OCI-M2 (cell line): ENCODE data around the gene TLR8.
"Not testable (repeated sequence)": the region's sequence is repeated elsewhere in the genome, so short reads cannot be mapped to it uniquely, and the experiment has no call there.

Experiments
- DNase-seq: peaks from one replicate; lab custom pipeline; 2025; ENCODE audit not compliant: unreplicated experiment; lab: John Stamatoyannopoulos, UW

The TLR8 gene

DNA sequence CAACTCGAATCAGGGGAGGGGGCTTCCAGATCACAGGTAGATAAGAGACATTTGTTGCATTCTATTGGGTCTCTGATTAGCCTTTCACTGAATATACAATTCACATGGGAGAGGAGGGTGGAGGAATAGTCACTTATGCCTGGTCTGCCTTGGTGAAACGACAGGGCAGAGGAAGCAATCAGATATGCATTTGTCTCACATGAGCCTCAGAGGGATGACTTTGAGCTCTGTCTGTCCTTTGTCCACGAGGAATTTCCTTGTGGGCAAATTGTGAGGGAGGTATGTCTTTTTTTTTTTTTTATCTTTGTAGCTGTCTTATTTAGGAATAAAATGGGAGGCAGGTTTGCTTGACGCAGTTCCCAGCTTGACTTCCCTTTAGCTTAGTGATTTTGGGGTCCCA, 40.0 kb downstream of the TLR8 start:
- no peak for DNase-seq

DNA sequence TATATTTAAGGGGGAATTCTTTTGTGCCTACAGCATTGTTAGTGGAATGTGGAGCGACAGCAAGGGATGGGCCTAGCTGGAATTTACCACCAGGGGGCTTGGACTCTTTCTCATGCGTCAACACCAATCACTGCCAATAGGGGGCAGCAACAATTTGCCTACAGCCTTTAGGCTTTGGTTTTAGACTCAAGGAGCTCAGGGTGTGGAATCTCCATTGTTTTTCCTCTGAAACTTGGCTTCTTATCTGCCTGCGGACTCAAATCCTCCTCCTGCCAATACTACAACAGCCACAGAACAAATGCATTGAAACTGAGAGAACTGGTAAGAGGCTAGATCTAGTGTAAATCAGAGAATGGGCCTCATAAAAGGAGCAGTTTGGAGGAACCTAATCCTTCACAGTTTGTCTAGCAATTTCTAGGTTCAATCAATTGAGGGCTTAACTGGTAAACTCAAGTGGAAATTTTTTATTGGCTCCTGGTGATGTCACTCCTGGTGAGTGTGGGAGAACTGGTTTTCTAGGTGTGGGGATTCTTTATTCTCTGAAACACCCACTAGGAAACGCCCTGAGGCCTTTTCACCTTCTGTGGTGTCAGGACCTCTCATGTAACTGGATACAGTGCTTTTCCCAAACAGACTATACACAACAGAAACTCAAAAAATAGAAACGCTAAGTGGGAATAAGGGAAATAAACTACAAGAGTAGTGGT, 40.6 kb downstream of the TLR8 start:
- peak; percentile 82 for DNase-seq

GRCh38 chrX:12947545-12948235, 41.3 kb downstream of the TLR8 start:
- no peak for DNase-seq

- no peak for DNase-seq
These were observed 42.1 kb downstream of the TLR8 start for GRCh38 chrX:12948495-12948894.

DNA sequence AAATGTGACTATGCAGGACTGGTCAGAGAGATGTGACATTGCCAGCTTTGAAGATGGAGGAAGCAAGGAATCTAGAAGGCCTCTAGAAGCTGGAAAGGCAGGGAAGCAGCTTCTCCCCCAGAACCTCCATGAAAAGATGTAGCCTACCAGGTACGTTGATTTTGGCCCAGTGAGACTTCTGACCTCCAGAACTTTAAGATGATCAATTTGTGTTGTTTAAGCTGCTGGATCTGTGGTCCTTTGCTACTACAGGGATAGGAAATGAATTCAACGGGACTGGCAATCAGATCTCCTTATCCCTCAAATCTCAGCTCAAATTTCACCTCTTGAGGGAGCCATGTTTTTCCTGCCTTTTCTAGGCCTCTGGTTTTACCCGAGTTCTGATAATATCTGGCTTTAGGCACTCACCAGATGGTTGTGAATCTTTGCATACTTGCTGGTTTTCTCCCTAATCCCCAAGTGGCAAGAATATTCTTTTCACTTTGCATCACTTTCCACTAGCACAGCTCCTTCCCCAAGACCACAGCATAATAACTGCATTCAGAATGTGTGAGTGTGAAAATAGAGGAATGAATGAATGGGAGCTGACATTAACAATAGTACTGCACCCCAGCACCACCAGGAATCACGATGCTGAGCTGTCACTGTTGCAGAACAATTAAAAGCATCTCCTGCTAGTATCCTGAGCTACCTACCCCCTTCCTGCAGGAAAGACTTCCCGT, 42.9 kb downstream of the TLR8 start:
- DNase-seq: no peak

DNA sequence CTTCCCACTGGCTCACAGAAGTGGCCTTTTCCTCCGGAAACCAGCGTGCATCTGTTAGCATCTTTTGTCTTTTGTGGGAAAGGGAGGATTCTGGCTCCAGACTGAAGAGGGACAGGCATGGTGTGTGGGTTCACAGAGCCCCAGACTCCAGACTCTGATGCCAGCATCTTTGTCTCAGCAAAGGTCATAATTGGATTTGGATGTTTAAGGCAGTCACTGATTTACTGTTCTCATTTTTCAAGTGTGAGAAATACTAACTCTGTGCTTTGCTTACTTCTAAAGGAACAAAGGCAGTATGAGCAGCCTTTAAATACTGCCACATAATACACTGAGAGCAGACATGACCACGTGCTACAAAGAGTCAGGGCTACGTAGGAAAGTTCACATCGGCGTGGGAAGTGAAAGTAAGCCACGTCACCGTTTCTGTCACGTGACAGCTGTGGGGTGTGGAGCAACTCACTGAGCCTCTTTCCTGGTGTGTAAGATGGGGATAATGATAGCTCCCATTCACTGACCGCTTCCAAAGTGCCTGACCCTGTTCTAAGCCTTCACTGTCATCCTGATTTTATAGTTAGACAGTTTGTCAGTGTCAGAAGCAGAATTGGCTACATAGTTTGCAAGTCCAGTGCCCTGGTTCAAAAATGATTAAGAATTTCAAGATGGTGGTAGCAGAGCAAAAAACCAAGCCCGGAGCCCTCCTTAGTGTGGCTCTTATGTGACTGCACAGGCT, 43.7 kb downstream of the TLR8 start:
- DNase-seq: no peak

- no peak for DNase-seq
These were observed 44.6 kb downstream of the TLR8 start for GRCh38 chrX:12950851-12951594.

- DNase-seq: no peak
These were observed 45.2 kb downstream of the TLR8 start for GRCh38 chrX:12951595-12951975.

DNA sequence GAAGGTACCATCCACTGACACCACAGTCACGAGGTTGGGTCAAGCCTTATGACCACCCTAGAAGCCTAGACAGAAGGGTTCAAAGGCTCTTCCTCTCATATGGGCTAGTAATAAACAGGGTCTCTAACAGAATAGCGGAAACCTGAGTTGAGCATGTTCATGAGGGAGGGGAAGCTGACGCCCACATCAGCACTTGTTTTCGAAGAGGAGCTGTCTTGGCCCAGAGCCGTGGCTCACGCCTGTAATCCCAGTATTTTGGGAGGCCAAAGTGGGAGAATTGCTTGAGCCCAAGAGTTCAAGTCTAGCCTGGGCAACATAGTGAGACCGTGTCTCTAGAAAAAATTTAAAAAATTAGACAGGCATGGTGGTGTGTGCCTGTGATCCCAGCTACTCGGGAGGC, 47.0 kb downstream of the TLR8 start:
- DNase-seq: no peak

DNA sequence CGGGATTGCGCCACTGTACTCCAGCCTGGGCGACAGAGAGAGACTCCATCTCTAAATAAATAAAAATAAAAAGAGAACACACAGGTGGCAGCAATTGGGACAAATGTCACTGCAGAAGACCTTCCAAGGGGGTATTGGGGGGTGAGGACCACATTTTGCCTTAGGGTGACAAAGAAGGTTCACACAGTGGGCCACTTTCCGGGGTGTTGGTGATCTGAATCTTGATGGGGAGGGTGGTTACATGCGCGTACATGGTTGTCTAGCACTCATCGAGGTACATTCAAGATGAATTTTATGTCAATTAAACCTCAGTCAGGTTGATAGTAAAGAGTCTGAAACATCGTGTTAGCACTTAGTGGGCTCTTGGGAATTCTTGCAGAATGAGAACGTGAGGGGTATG, 48.0 kb downstream of the TLR8 start:
- no peak for DNase-seq

- no peak for DNase-seq
These were observed 48.6 kb downstream of the TLR8 start for GRCh38 chrX:12954981-12955380.

DNA sequence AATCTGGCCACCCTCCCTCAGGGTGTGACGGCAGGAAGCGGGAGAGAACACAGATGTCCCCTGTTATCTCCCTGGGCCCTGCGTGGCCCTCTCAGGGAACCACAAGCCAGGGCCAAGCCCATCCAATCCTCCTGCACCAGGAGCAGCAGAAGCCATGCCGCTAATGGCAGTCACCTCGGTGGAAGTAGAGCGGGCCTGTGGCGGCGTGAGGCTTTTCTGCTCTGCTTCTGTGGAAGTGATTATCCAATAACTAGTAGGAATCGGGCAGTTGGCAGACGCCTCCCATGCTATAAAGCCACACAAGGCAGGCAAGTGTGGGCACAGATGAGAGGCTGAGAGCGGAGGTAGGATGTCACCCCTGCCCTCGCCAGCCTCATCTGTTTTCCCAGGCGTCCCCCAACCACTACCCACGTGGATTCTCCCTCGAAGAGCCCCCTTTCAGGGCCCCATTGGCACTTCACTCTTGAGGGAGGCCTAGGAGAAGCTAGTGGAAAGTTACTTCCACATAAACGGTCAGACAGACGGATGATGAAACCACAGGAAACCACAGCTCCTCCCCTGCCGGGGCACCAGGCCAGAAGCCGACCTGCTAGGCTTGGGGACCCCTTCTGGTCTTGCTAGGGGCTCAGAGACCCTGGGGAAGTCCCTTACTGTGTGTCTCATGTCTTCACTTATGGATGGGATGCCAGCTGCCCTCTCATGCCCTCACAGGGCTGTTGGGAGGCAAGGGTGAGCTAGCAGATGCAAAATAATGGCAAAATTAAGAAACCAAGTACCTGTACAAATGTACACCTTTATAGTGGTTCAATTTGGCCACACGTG, 49.7 kb downstream of the TLR8 start:
- peak; percentile 82 for DNase-seq

DNA sequence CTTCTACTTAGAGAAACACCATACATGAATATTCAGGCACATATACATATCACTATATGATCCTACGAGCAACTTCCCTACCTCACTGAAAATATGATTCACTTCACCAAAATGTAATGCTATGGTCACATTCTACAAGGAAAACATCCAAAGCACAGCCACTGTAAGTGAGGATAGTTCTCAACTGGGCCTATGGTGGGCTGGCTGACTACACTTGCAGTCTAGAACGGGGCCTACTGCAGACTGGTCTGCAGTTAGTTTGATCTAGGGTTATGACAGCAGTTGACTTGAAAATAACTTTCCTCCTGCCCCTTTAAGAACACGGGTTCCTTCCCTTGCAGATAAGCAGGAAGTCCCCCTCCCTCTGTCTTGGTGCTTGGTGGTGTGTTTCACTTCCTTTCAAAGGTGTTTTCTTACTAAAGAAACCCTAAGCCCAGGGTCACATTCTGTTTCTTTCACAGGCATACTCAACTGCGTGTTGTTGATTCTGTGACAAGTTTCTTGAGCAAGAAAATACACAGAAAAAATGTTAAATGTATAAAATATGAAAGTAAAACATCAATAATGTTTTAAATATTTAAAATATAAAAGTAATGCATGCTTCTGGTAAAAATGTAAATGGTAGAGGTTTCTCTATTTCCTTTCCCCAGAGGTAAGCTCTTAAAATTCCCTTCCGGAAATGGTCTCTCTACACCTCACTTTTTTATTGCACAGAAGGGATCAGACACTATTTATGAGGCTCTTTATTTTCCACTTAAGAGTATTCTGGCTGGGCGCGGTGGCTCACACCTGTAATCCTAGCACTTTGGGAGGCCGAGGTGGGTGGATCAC, 50.5 kb downstream of the TLR8 start:
- peak; percentile 50 for DNase-seq

- no peak for DNase-seq
These were observed 51.6 kb downstream of the TLR8 start for GRCh38 chrX:12958059-12958458.

- DNase-seq: no peak
These were observed 52.0 kb downstream of the TLR8 start for GRCh38 chrX:12958461-12958860.

DNA sequence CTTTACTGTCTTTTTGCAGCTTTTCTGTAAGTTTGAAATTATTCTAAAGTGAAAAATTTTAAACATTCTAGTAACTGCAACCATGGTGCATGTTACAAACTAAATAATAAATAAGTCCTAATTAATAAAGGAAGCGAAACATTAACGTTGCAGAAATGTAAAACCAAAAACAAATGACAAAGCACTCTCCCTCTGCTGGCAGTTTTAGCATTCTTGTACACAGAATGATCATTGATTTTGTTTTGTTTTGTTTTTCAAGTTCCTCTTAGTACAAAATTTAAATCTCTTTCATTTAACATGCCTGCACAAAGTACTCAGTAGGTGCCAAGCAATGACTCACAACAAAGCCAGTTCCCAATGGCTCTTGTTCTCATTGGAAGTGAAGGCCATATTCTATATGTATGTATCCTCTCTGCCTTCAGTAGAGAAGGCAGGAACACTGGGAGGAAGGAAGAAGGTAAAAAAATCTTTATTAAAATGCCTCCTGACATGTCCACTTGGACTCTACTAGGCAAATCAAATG, 54.8 kb downstream of the TLR8 start:
- no peak for DNase-seq

DNA sequence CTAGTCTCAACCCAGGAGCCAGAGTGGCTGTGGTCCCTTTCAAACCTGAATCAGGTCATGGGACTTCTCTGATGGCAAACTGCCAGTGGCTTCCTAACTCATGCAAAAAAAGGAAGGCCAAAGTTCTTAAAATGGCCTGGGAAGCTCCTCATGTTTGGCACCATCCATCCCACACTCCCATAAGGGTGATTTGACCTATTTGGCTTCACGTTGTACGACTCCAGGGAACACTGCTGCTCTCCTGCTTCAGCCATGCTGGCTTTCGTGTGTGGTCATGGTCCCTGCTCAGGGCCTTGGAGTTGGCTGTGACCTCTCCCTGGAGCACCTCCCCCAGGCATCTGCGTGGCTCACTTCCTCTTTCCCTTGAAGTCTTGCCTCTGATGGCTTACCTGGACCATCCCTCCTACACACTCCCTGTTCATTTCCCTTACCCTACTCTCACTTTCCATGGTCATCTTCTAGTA, 55.7 kb downstream of the TLR8 start:
- DNase-seq: no peak

DNA sequence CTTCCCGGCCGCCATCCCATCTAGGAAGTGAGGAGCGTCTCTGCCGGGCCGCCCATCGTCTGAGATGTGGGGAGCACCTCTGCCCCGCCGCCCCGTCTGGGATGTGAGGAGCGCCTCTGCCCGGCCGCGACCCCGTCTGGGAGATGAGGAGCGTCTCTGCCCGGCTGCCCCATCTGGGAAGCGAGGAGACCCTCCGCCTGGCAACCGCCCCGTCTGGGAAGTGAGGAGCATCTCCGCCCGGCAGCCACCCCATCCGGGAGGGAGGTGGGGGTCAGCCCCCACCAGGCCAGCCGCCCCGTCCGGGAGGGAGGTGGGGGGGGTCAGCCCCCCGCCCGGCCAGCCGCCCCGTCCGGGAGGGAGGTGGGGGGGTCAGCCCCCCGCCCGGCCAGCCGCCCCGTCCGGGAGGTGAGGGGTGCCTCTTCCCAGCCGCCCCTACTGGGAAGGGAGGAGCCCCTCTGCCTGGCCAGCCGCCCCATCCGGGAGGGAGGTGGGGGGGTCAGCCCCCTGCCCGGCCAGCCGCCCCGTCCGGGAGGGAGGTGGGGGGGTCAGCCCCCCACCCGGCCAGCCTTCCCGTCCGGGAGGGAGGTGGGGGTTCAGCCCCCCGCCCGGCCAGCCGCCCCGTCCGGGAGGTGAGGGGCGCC, 56.9 kb downstream of the TLR8 start:
- not testable (repeated sequence) for DNase-seq
